ENCODE data around the gene NOX5.
A peak's percentile ranks its signal among the peaks of the same experiment; 100 is the strongest.
"Not testable (repeated sequence)": the region's sequence is repeated elsewhere in the genome, so short reads cannot be mapped to it uniquely, and the experiment has no call there.

The NOX5 gene

GRCh38 chr15:69045802-69046201 lies 31.3 kb downstream of the NOX5 start:
- DNase-seq (ENCODE audit: extremely low spot score, insufficient read length, low read depth) (no peak), FAIRE-seq (no peak)

GRCh38 chr15:69046781-69047180 lies 32.3 kb downstream of the NOX5 start:
- DNase-seq (ENCODE audit: extremely low spot score, insufficient read length, low read depth) (no peak), FAIRE-seq (no peak)

GRCh38 chr15:69049976-69050375 lies 35.5 kb downstream of the NOX5 start:
- FAIRE-seq (no peak), DNase-seq (ENCODE audit: extremely low spot score, insufficient read length, low read depth) (no peak)

- FAIRE-seq (no peak), DNase-seq (ENCODE audit: extremely low spot score, insufficient read length, low read depth) (no peak)
Measured at GRCh38 chr15:69055251-69055650, 40.8 kb downstream of the NOX5 start.

GRCh38 chr15:69056365-69056764 lies 41.9 kb downstream of the NOX5 start:
- FAIRE-seq: no peak

GRCh38 chr15:69058830-69059556 lies 44.5 kb downstream of the NOX5 start:
- DNase-seq (ENCODE audit: extremely low spot score, insufficient read length, low read depth) (peak; percentile 42), FAIRE-seq (peak; percentile 87)

More at GRCh38 chr15:69056365-69056764, 41.9 kb downstream of the NOX5 start:
- no peak for DNase-seq (ENCODE audit: extremely low spot score, insufficient read length, low read depth)

- no peak for DNase-seq (ENCODE audit: extremely low spot score, insufficient read length, low read depth)
- no peak for FAIRE-seq
Measured at GRCh38 chr15:69059557-69059943, 45.1 kb downstream of the NOX5 start.

GRCh38 chr15:69060041-69060481 lies 45.6 kb downstream of the NOX5 start:
- no peak for FAIRE-seq
- DNase-seq (ENCODE audit: extremely low spot score, insufficient read length, low read depth): no peak

- DNase-seq (ENCODE audit: extremely low spot score, insufficient read length, low read depth) (peak; percentile 14), FAIRE-seq (no peak)
Measured at GRCh38 chr15:69060744-69061143, 46.2 kb downstream of the NOX5 start.

GRCh38 chr15:69061414-69061842 lies 46.9 kb downstream of the NOX5 start:
- FAIRE-seq (no peak), DNase-seq (ENCODE audit: extremely low spot score, insufficient read length, low read depth) (no peak)

- FAIRE-seq: no peak
- no peak for DNase-seq (ENCODE audit: extremely low spot score, insufficient read length, low read depth)
Measured at GRCh38 chr15:69064649-69065048, 50.2 kb downstream of the NOX5 start.

GRCh38 chr15:69066007-69066995 lies 51.8 kb downstream of the NOX5 start:
- FAIRE-seq: no peak
- no peak for DNase-seq (ENCODE audit: extremely low spot score, insufficient read length, low read depth)

GRCh38 chr15:69067296-69067695 lies 52.8 kb downstream of the NOX5 start:
- DNase-seq (ENCODE audit: extremely low spot score, insufficient read length, low read depth): no peak
- FAIRE-seq: no peak

- FAIRE-seq (no peak), DNase-seq (ENCODE audit: extremely low spot score, insufficient read length, low read depth) (no peak)
Measured at GRCh38 chr15:69068157-69068556, 53.7 kb downstream of the NOX5 start.

- DNase-seq (ENCODE audit: extremely low spot score, insufficient read length, low read depth); FAIRE-seq: not testable (repeated sequence)
Measured at GRCh38 chr15:69069290-69069689, 54.8 kb downstream of the NOX5 start.

GRCh38 chr15:69069996-69070395 lies 55.5 kb downstream of the NOX5 start:
- no peak for DNase-seq (ENCODE audit: extremely low spot score, insufficient read length, low read depth)
- no peak for FAIRE-seq

- no peak for FAIRE-seq
- DNase-seq (ENCODE audit: extremely low spot score, insufficient read length, low read depth): no peak
Measured at GRCh38 chr15:69070396-69070795, 55.9 kb downstream of the NOX5 start.

- no peak for FAIRE-seq
- no peak for DNase-seq (ENCODE audit: extremely low spot score, insufficient read length, low read depth)
Measured at GRCh38 chr15:69071260-69071659, 56.8 kb downstream of the NOX5 start.

- no peak for FAIRE-seq
Measured at GRCh38 chr15:69072906-69073305, 58.4 kb downstream of the NOX5 start.

GRCh38 chr15:69074001-69074842 lies 59.7 kb downstream of the NOX5 start:
- DNase-seq (ENCODE audit: extremely low spot score, insufficient read length, low read depth): no peak
- FAIRE-seq: no peak

More at GRCh38 chr15:69072906-69073305, 58.4 kb downstream of the NOX5 start:
- DNase-seq (ENCODE audit: extremely low spot score, insufficient read length, low read depth): no peak

All from GM18507 (cell line).